ENCODE measurements around the gene ZDHHC7.

DNA sequence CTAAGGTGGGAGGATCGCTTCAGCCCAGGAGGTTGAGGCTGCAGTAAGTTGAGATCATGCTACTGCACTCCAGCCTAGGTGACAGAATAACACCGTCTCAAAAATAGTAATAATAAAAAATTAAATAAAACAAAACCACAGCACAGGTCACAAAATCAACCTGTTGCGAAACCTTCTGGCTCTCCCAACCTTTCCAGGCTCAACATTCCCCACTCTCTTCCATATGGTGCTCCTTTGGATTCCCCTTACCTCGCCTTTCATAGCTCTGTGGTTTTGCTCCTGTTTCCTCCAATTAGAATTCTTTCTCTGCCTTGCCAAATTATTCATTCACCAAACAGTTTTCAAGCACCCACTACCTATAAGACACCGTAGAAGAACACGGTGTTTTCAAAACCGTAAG is 4.7 kb downstream of the ZDHHC7 start:
- TF ChIP-seq, protein P1, sequence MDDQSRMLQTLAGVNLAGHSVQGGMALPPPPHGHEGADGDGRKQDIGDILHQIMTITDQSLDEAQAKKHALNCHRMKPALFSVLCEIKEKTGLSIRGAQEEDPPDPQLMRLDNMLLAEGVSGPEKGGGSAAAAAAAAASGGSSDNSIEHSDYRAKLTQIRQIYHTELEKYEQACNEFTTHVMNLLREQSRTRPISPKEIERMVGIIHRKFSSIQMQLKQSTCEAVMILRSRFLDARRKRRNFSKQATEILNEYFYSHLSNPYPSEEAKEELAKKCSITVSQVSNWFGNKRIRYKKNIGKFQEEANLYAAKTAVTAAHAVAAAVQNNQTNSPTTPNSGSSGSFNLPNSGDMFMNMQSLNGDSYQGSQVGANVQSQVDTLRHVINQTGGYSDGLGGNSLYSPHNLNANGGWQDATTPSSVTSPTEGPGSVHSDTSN (CRISPR knock-in tag; IDR thresholded peaks at IDR 0.05): no peak
- TF ChIP-seq ZNF626 (tag by site-specific recombination; IDR thresholded peaks at IDR 0.05) (no peak), ZNF366 (tag by site-specific recombination; conservative IDR thresholded peaks at IDR 0.05) (no peak)
- TF ChIP-seq, protein P2, sequence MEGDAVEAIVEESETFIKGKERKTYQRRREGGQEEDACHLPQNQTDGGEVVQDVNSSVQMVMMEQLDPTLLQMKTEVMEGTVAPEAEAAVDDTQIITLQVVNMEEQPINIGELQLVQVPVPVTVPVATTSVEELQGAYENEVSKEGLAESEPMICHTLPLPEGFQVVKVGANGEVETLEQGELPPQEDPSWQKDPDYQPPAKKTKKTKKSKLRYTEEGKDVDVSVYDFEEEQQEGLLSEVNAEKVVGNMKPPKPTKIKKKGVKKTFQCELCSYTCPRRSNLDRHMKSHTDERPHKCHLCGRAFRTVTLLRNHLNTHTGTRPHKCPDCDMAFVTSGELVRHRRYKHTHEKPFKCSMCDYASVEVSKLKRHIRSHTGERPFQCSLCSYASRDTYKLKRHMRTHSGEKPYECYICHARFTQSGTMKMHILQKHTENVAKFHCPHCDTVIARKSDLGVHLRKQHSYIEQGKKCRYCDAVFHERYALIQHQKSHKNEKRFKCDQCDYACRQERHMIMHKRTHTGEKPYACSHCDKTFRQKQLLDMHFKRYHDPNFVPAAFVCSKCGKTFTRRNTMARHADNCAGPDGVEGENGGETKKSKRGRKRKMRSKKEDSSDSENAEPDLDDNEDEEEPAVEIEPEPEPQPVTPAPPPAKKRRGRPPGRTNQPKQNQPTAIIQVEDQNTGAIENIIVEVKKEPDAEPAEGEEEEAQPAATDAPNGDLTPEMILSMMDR (tag by site-specific recombination; IDR thresholded peaks at IDR 0.05): no peak
- TF ChIP-seq, protein P3, sequence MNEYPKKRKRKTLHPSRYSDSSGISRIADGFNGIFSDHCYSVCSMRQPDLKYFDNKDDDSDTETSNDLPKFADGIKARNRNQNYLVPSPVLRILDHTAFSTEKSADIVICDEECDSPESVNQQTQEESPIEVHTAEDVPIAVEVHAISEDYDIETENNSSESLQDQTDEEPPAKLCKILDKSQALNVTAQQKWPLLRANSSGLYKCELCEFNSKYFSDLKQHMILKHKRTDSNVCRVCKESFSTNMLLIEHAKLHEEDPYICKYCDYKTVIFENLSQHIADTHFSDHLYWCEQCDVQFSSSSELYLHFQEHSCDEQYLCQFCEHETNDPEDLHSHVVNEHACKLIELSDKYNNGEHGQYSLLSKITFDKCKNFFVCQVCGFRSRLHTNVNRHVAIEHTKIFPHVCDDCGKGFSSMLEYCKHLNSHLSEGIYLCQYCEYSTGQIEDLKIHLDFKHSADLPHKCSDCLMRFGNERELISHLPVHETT (tag by site-specific recombination; IDR thresholded peaks at IDR 0.05): no peak

All from HEK293 (cell line).